ENCODE data around the gene ACSL1. TPM values are rescaled to one million over a fixed set of nuclear protein-coding genes. Genes with fewer than 3 reads are reported as not detected.

Gene ACSL1
- polyA plus RNA-seq, 1 donor from 2014 or later = 30.7 TPM

DNA sequence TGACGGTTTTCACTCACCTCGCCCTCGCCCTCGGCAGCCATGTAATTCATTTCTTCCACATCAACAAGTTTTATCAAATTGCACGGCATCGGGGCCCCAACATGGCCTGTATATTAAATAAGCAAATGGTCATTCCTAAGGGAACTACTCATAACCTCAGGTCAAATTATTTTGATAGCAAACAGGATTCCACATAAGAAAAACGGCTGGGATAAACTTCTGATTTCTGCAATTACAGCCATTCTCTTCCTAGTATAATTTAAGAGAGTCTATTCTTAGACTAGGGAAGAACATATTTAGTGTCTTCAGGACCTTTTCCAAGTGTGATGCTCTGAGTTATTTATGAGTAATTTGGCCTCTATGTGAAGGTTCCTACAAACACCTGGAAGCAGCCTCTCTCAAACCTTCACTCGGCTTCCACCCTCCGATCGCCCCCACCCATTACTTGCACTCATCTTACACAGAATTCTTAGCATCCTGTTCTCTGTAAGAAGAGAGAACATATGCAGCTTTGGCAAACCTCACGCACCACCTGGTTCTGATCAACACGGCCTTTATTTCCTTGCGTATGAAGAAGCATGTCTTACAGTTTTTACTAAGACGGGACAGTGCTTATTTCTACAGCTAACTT is 62.5 kb downstream of the ACSL1 start:
- Histone ChIP-seq H3K4me3 (ENCODE audit: low read length) (no peak overlapping the region), H3K79me2 (replicated peaks; ENCODE audit: insufficient read depth, low read length) (no peaks in the 10 kb centered on the region), H2AFZ (ENCODE audit: low read depth, low read length) (no peak overlapping the region), H3K27me3 (ENCODE audit: insufficient read depth, low read depth, low read length) (no peaks in the 10 kb centered on the region), H3K36me3 (ENCODE audit: insufficient read depth, low read length) (peaks cover 4% of the 10 kb centered on the region), H3K4me2 (ENCODE audit: low read length) (no peak overlapping the region), H3K9ac (ENCODE audit: low read length) (no peak overlapping the region), H3F3A (ENCODE audit: insufficient read depth, low read length, poor library complexity, severe bottlenecking) (no peaks in the 10 kb centered on the region), H3K27ac (ENCODE audit: low read length) (no peak overlapping the region), H3K9me3 (ENCODE audit: low read length) (no peaks in the 10 kb centered on the region), H4K20me1 (ENCODE audit: insufficient read depth) (no peaks in the 10 kb centered on the region), H3K9me2 (ENCODE audit: insufficient read depth, low read length) (no peaks in the 10 kb centered on the region)
- no peak for TF ChIP-seq POLR2AphosphoS5 (IDR thresholded peaks at IDR 0.05)
- no peak for TF ChIP-seq EP300 (conservative IDR thresholded peaks at IDR 0.05; ENCODE audit: poor library complexity, severe bottlenecking)
- TF ChIP-seq EZH2 (IDR thresholded peaks at IDR 0.05; ENCODE audit: borderline replicate concordance, insufficient read depth, low read length, poor library complexity, severe bottlenecking) = no peak
- TF ChIP-seq TAF1 (IDR thresholded peaks at IDR 0.05; ENCODE audit: low read depth) = no peak
- no peak for TF ChIP-seq RAD21 (conservative IDR thresholded peaks at IDR 0.05)
- no peak for TF ChIP-seq REST (IDR thresholded peaks at IDR 0.05; ENCODE audit: borderline replicate concordance)
- TF ChIP-seq SMC3 (conservative IDR thresholded peaks at IDR 0.05; ENCODE audit: poor library complexity) = no peak

DNA sequence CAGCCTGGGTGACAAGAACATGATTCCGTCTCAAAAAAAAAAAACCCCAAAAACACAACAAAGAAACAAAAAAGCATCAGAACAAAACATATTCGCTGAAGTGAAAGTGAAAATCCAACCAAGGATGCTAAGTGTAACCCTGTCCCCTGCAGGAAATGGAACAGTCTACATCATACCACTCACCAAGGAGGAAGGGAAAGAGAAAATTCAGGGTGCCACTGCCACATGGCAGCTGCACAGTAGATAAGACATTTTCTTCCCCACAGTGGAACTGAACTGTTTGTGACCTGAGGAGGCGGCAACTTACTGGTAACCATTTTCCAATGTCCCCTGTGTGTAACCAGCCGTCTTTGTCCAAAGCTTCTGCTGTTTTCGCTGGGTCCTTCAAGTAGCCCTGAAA is 63.7 kb downstream of the ACSL1 start:
- no peak overlapping the region for H3K4me2 ChIP-seq (ENCODE audit: low read length)
- H3F3A ChIP-seq (ENCODE audit: insufficient read depth, low read length, poor library complexity, severe bottlenecking) = no peaks in the 10 kb centered on the region
- H3K4me3 ChIP-seq (ENCODE audit: low read length) = no peak overlapping the region
- H2AFZ ChIP-seq (ENCODE audit: low read depth, low read length) = no peak overlapping the region
- no peaks in the 10 kb centered on the region for H4K20me1 ChIP-seq (ENCODE audit: insufficient read depth)
- peaks cover 4% of the 10 kb centered on the region for H3K36me3 ChIP-seq (ENCODE audit: insufficient read depth, low read length)
- no peak overlapping the region for H3K27ac ChIP-seq (ENCODE audit: low read length)
- no peaks in the 10 kb centered on the region for H3K9me2 ChIP-seq (ENCODE audit: insufficient read depth, low read length)
- H3K9me3 ChIP-seq (ENCODE audit: low read length) = no peaks in the 10 kb centered on the region
- no peak overlapping the region for H3K9ac ChIP-seq (ENCODE audit: low read length)
- H3K27me3 ChIP-seq (ENCODE audit: insufficient read depth, low read depth, low read length) = no peaks in the 10 kb centered on the region
- H3K79me2 ChIP-seq (replicated peaks; ENCODE audit: insufficient read depth, low read length) = no peaks in the 10 kb centered on the region
- TF ChIP-seq MXI1 (conservative IDR thresholded peaks at IDR 0.05; ENCODE audit: poor library complexity, severe bottlenecking) (no peak), EZH2 (IDR thresholded peaks at IDR 0.05; ENCODE audit: borderline replicate concordance, insufficient read depth, low read length, poor library complexity, severe bottlenecking) (no peak), TAF1 (IDR thresholded peaks at IDR 0.05; ENCODE audit: low read depth) (no peak), REST (IDR thresholded peaks at IDR 0.05; ENCODE audit: borderline replicate concordance) (no peak), EP300 (conservative IDR thresholded peaks at IDR 0.05; ENCODE audit: poor library complexity, severe bottlenecking) (no peak), POLR2AphosphoS5 (IDR thresholded peaks at IDR 0.05) (no peak), RAD21 (conservative IDR thresholded peaks at IDR 0.05) (no peak), SMC3 (conservative IDR thresholded peaks at IDR 0.05; ENCODE audit: poor library complexity) (no peak)
- TF ChIP-seq, protein P1, sequence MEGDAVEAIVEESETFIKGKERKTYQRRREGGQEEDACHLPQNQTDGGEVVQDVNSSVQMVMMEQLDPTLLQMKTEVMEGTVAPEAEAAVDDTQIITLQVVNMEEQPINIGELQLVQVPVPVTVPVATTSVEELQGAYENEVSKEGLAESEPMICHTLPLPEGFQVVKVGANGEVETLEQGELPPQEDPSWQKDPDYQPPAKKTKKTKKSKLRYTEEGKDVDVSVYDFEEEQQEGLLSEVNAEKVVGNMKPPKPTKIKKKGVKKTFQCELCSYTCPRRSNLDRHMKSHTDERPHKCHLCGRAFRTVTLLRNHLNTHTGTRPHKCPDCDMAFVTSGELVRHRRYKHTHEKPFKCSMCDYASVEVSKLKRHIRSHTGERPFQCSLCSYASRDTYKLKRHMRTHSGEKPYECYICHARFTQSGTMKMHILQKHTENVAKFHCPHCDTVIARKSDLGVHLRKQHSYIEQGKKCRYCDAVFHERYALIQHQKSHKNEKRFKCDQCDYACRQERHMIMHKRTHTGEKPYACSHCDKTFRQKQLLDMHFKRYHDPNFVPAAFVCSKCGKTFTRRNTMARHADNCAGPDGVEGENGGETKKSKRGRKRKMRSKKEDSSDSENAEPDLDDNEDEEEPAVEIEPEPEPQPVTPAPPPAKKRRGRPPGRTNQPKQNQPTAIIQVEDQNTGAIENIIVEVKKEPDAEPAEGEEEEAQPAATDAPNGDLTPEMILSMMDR (IDR thresholded peaks at IDR 0.05; ENCODE audit: poor library complexity, severe bottlenecking) = no peak
